GM21360 (cell line): ENCODE data around the gene WDCP.
"Not testable (repeated sequence)": the region's sequence is repeated elsewhere in the genome, so short reads cannot be mapped to it uniquely, and the experiment has no call there.

Experiments used
- ATAC-seq: cut with Tn5 transposase; IDR thresholded peaks from one replicate; pipeline ENCODE4 v1.9.1; 2021; ENCODE audit warnings: mild to moderate bottlenecking, moderate library complexity; ENCODE audit not compliant: unreplicated experiment

Gene WDCP

DNA sequence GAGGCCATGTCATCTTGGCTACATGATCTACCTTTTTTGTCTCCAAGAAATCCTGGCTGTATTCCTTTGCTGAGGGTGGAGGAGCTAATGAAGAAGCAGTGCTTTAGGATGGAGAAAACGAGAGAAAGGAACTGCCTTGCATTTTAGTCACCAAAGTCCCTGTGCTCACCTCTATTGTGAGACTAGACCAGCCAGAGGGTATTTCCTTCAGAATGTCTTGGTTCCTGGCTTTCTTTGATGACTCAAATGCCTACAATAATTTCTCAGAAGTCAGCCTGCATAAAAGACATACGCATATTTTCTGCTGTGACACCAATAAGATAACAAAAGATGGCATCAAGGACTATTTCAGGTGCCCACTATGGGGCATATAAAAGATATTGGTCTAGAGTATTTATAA is 18.1 kb upstream of the WDCP start:
- no peak for ATAC-seq

DNA sequence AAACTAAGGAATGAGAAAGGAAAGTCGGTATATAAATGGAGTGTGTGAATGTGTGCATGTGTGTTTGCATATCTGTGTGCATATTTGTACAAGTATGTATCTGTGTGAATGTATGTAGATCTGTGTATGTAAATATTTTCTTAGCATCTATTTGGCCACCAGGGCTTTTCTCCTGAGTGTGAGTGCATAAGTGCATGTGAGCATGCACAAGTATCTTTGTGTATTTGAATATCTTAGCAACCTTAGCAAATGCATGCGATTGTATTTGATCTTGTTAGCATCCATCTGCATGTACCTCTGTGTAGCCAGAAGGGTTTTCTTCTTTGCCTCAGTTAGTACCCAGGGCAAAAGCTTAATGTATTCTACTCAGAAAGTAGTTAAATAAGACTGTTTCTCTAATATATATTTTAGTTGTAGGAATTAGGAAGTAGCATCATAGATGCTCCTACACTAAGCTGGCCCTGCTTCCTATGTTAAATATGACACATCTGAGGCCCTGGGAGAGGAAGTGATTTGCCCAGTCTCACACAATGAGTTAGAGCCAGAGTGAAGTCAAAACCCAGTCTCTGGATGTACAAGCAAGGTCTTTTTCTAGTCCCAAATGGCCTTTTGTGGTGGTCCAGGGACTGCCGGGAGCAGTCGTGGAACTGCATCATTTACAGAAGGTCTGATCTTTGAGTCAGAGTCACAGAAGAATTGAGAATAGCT is 11.5 kb upstream of the WDCP start:
- ATAC-seq = no peak

DNA sequence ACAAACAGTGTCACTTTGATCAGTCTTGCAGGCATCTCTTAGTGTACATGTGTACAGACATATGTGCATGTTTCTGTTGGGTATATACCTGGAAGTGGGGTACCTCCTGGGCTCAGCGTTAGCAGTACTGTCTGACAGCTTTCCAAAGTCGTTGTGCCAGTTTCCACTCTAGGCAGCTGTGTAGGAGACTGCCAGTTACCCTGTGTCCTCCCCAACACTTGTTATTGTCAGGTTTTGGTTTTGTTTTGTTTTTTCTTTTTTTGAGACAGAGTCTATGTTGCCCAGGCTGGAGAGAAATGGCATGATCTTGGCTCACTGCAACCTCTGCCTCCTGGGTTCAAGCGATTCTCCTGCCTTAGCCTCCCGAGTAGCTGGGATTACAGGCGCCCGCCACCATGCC is 8.6 kb upstream of the WDCP start:
- no peak for ATAC-seq

DNA sequence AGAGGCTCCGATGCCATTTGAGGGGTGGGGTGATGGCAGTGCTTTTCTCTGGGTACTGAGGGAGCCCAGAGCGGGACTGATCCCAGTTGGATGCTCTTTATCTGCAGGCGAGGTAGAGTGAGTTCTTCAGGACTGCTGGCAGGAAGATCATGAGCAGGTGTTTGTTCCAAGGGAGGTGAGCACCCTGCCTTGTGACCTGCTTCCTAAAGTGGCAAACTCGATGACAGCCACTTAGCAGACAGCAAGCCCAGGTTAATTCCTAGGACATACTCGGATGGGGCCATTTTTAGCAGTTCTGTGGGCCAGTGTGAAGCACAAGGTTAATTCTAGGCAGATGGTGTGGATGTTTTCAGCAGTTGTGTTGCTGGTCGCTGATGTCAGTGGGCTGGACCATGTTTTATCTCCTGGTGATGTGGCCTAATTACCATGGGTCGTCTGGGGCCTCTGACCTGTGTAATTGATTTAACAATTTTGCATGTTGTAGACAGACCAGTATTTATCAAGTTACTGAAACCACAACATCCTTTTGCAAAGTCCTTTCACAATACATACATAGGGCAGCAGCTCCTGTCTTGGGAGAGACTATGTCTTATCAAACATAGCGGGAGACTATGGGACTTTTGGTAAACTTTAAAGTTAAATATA is 7.3 kb upstream of the WDCP start:
- ATAC-seq = no peak

DNA sequence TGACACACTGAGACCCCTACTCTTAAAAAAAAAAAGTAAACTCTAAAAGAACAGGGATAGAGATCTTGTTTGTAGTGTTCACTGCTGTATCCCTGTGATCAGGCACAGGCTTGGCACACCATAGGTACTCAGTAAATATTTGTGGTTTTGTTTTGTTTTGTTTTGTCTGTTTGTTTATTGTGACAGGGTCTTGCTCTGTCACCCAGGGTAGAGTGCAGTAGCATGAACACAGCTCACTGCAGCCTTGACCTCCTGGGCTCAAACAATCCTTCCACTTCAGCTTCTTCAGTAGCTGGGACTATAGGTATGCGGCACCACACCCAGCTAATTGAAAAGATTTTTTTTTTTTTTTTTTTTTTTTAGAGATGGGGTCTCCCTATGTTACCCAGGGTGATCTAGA is 5.8 kb upstream of the WDCP start:
- ATAC-seq = no peak

DNA sequence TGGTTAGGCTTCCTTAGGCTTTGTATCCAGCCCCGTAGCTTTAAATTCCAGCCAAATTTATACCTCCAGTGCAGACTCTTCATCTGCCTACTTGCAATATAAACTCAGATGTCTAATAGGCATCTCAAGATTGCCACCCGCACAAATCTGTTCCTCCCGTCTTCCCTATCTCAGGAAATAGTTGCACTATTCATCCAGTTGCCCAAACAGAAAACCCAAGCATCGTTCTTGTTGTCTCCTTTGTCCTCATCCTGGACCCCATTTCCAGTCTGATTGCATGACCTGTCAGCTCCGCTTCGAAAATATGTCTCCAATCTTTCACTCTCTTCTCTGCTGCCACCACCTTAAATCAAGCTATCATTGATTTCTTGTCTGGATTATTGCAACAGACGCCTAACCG is 4.6 kb upstream of the WDCP start:
- ATAC-seq = no peak

DNA sequence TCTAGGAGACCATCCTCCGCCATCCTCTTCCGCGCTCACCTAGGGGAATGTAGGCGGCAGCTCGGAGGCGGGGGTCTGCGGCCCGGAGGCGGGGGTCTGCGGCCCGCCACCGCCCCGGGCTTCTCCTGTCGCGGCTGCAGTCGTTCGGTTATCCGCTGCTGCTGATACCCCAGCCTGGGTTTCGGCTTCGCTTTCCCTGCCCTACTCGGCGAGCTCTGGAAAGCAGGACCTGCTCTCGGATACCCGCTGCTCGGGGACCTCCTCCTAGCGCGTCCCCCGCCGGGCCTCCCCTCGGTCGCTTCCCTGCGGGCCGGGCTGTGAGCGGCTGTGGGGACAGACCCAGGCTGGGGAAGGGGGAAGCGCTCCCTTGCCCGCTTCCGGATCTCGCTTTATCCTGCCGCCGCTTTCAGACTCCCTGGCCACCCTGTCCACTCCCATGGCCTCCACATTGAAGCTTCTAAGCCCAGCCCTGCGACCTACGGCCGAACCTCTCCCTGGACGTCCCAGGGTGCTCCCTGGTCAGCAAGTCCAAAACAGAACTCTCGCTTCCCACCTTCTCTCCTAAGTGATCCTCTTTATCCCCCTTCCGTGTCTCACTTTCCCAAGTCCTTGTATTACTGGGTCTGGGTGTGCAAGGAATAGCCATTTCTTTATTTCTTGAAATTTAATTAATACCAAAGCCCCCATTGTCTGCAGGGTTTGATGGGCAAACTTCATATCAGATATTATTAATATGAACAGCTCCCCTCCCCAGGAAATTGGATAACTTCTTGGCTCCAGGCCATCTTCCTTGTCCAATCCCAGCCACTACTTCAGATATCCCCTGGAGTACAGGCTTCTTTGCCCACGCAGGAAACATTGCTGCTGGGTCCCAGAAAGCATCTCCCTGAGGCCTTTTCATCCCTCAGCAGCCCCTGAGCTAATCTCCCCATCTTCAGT is 3.1 kb upstream of the WDCP start:
- no peak for ATAC-seq

DNA sequence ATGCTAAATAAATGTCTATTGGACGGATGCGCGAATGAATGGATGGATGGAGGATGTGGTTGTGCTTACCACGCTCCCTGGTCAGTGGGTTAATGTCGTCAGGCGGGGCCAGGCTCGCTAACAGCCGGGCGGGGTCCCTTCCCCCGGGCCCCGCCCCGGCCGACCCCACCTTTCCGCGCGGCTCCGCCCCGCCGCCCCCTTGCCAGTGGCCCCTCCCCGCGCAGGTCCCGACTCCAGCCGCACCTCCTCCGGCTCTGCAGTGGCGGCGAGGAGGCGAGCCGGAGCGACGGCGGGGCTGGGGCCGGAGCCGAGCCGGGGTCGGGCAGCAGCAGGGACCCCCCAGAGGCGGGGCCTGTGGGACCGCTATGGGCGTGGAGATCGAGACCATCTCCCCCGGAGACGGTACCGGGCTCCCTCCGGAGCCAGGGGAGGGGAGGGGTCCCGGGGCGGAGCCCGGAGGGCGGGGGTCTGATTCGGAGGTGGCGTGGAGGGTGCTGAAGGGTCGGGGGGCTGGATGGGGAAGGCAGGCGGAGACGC is 2.4 kb upstream of the WDCP start, which contains the start of gene FKBP1B:
Gene FKBP1B, plus strand, starts transcription at position 257 of the 537 bp plus-strand sequence. Its CDS starts 109 bp downstream, at position 366.
- no peak for ATAC-seq

DNA sequence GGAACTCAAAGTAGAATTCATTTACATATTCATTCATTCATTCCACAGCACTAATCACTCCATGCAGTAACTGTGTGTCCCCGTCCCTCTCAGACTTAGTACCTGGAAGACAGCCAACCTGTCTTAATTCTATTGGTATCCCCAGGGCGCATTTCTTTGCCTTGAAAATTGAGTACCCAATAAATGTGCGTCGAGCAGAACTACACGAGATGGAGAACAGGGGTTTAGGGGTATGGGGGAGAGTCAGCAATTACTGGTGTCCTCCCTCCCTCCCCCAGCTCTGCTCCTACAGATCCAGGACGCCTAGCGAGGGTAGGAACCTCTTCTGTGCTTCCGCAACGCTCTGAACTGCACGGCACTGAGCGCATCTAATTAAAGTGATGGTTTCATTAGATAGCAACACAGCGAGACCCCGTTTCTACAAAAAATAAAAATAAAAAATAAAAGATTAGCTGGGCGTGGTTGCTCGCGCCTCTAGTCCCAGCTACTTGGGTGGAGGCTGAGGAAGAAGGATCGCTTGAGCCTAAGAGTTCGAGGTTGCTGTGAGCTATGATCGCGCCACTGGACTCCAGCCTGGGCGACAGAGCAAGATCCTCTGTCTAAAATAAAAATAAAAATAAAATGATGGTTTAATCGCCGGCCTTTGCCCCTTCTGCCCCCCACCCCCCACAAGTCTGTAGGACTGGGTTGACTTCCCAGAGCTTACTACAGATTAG is 1.7 kb upstream of the WDCP start:
- no peak for ATAC-seq

DNA sequence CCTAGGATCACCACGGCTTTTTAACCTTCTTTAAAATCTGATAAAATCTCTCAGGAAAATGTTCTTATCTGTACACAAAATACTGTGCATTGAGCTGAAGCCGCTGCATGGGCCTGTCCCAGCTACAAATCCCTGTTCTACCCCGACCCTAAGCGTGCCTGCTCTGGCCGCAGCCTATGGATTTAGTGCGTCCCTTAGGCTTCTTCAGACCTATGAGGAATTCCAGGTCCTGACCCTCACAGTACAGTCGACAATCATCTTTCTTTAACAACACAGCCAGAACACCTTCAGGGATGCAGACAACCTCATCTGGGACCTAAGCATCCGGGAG is 477 bp upstream of the WDCP start:
- no peak for ATAC-seq

DNA sequence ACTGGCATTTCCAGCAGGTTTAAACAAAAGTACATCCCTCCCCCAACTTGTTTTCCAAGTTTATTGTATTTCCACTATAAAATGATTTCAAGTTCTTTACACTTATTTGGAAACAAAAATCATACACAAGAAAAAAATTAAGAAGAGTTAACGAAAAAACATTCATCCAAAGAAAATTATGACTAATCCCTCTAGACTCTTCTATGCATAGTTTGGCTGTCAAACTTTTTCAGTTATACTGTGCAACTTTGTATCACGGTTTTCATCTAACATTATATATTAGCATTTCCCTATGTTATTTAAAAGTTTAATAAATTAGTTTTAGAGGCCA is 627 bp downstream of the WDCP start:
- ATAC-seq = no peak

DNA sequence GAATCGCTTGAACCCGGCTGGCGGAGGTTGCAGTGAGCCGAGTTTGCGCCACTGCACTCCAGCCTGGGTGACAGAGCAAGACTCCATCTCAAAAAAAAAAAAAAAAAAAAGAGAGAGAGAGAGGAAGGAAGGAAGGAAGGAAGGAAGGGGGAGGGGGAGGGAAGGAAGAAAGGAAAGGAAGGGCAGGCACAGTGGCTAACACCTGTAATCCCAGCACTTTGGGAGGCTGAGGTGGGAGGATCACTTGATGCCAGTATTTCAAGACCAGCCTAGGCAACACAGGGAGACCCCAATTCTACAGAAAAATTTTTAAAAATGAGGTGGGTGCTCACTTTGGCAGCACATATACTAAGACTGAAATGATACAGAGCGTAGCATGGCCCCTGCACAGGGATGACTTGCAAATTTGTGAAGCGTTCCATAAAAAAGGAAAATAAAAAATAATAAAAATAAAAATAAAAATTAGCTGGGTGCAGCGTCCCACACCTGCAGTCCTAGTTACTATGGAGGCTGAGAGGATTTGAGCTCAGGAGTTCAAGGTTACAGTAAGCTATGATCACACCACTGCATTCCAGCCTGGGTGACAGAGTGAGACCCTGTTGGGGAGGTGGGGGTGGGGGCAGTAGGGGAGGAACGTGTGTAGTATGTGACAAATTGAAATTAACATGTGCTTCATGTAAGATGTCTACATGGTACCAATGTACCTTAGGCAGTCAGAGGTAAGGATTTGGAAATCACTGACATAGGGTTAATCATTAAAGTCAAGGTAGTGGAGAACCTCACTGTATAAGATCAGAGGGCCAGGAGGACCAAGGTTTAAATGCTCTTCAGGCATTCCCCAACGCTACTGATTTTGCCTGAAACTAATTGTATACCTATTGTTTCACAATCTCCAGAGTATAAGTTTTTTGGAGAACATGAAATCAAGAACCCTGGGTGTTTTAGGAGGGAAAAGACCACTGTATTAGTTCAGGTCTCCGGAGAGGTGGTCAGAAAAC is 1.4 kb downstream of the WDCP start:
- no peak for ATAC-seq

DNA sequence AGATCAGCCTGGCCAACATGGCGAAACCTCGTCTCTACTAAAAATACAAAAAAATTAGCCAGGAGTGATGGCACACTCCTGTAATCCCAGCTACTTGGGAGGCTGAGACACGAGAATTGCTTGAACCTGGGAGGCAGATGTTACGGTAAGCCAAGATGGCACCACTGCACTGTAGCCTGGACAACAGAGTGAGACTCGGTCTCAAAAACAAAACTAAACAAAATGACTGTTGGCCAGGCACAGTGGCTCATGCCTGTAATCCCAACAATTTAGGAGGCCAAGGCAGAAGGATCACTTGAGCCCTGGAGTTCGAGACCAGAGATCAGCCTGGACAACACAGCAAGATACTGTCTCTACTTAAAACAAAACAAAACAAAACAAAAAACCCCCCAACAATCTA is 4.1 kb downstream of the WDCP start:
- not testable (repeated sequence) for ATAC-seq

DNA sequence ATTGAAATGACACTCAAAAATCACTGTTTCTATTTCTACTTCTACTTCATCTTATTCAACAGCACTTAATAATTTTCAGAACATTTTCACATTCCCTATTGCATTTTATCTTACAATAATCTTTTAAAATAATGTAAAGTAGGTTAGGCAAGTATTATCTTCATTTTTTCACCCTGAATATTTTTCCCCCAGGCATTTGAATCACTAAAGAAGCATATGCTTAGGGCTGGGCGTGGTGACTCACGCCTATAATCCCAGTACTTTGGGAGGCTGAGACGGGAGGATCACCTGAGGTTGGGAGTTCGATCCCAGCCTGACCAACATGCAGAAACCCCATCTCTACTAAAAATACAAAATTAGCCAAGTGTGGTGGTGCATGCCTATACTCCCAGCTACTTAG is 6.7 kb downstream of the WDCP start:
- ATAC-seq = no peak

DNA sequence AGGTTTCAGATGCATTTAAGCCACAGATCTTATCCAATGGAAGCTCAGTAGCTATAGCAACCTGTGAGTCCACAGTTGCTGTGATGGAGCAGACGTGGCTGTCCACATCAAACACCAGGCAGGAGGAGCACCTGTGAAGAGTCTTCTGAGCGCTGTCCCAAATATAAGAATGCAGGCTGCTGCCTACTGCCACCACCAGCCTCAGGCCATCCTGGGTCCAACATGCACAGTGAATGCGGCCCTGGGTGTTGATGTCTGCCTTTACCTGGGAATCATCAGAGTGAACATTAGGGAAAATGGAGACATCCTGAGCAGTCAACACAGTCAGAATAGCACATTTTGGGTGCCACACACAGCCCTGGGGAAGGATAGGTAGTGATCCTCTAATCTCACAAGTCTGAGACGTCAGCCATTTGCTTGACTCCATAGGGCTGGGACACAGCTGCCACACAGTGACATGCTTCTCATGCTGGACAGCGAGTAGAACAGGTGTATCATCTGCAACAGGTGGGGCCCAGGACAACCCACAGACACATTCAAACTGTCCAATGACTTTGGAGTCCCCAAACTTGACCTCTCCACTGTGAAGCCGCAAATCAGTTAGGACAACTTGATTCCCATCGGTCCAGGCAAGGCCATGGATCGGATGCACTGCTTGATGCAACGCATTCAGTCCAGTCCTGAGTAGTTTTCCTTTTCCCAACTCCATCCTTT is 8.2 kb downstream of the WDCP start:
- no peak for ATAC-seq

DNA sequence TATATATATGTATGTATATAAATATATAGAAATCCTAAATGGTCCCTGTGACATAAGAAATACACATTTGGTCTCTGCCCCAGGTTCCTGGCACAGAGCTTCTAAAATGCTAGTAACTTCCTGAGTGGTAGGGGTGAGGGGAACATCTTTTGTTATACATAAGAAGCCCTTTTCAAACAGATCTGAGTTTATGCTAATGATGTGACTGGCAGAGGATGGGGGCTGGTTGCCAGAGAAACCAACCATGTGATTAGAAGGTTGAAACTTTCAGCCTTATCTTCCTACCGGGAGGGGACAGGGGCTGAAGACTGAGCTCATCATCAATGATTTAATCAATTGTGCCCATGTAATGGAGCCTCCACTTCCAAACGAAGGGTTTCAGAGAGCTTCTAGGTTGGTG is 21.0 kb downstream of the WDCP start:
- no peak for ATAC-seq

DNA sequence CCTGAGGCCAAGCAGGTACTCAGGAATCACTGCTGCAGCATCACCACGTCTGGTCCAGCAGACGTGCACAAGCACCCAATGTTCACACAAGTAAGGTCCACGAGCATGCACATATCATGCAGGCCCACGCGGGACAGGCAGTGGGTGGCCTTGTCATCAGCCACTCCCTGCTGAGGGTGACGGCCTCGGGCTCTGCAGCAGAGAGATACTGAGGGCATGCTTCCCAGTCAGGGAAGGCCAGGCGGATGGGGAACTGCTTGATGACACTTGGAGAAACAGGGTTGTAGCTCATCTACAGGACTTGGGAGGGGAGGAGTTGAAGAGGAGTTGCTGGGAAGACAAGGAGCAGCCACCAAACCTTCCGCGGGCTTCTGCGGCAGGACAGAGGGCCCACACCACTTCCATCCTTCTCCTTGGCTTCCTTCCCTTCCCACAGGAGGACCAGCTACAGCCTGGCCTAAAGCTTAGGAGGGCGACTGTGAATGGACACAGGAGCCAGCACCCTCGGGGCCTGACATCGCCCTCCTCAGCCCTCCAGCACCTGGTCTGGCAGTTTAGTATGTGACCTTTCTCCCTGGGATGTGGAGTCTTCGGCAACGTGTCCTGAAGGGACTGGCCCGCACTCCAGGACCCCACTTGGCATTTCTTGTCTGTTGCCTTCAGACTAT is 22.1 kb downstream of the WDCP start:
- ATAC-seq = no peak

DNA sequence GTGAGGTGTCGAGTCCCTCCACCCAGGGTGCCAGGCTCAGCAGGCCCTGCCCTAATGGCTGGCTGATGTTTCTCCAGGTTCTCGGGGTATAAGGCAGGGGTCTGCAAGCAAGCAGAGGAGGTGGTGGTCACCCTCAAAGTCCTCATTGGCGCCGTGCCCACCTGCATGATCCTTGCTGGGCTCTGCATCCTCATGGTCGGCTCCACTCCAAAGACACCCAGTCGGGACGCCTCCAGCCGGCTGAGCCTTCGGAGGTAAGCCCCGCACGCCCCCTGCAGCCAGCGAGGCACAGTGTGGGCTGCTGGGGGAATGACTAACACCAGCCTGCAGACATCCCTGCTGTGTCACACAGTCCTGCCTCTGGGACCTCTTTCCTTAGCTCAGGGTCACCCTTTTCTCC is 23.2 kb downstream of the WDCP start:
- no peak for ATAC-seq
